GM18498 (cell line): ENCODE data around the gene RNF135.
"Not testable (repeated sequence)": the region's sequence is repeated elsewhere in the genome, so short reads cannot be mapped to it uniquely, and the experiment has no call there.

Experiments
- ATAC-seq: cut with Tn5 transposase; IDR thresholded peaks from one replicate; pipeline ENCODE4 v1.9.1; 2021; ENCODE audit warnings: mild to moderate bottlenecking, moderate library complexity; ENCODE audit not compliant: unreplicated experiment

The RNF135 gene

GRCh38 chr17:30997270-30997669 is 26.4 kb downstream of the RNF135 start:
- no peak for ATAC-seq

GRCh38 chr17:30997842-30998241 is 27.0 kb downstream of the RNF135 start:
- no peak for ATAC-seq

- ATAC-seq, result no peak
Measured at GRCh38 chr17:31002047-31002446, 31.2 kb downstream of the RNF135 start.

- no peak for ATAC-seq
Measured at GRCh38 chr17:31003225-31003866, 32.5 kb downstream of the RNF135 start.

- no peak for ATAC-seq
Measured at GRCh38 chr17:31004160-31004559, 33.3 kb downstream of the RNF135 start.

- ATAC-seq, result no peak
Measured at GRCh38 chr17:31007695-31008373, 37.0 kb downstream of the RNF135 start.

GRCh38 chr17:31008374-31009041 is 37.7 kb downstream of the RNF135 start:
- ATAC-seq, result no peak

GRCh38 chr17:31009042-31009702 is 38.3 kb downstream of the RNF135 start:
- ATAC-seq, result not testable (repeated sequence)

GRCh38 chr17:31010014-31010413 is 39.2 kb downstream of the RNF135 start:
- ATAC-seq, result not testable (repeated sequence)

GRCh38 chr17:31013844-31014243 is 43.0 kb downstream of the RNF135 start:
- ATAC-seq, result no peak

GRCh38 chr17:31015639-31016038 is 44.8 kb downstream of the RNF135 start:
- no peak for ATAC-seq

- no peak for ATAC-seq
Measured at GRCh38 chr17:31019004-31019403, 48.2 kb downstream of the RNF135 start.

GRCh38 chr17:31023171-31023570 is 52.3 kb downstream of the RNF135 start:
- not testable (repeated sequence) for ATAC-seq

- ATAC-seq, result no peak
Measured at GRCh38 chr17:31031841-31032240, 61.0 kb downstream of the RNF135 start.

- not testable (repeated sequence) for ATAC-seq
Measured at GRCh38 chr17:31035611-31036010, 64.8 kb downstream of the RNF135 start.

GRCh38 chr17:31040837-31041236 is 70.0 kb downstream of the RNF135 start:
- not testable (repeated sequence) for ATAC-seq

GRCh38 chr17:31042378-31042777 is 71.5 kb downstream of the RNF135 start:
- ATAC-seq, result not testable (repeated sequence)

GRCh38 chr17:31046856-31047425 is 76.1 kb downstream of the RNF135 start:
- ATAC-seq, result not testable (repeated sequence)

- no peak for ATAC-seq
Measured at GRCh38 chr17:31048142-31048541, 77.3 kb downstream of the RNF135 start.

- no peak for ATAC-seq
Measured at GRCh38 chr17:31048780-31049179, 77.9 kb downstream of the RNF135 start.
